K562 (cell line): Measurements from ENCODE around the gene TRIM33. TPM values are rescaled to one million over a fixed set of nuclear protein-coding genes. Genes with fewer than 3 reads are reported as not detected.

Experiments
- ATAC-seq: fragments of 200-7000 bp; cut with Tn5 transposase; 3 replicates; pipeline ENCODE4 v1.9.1; 2020; ENCODE audit warnings: moderate library complexity
- BruUV-seq: library from RNA; stranded (reverse); fragments of 400-500 nt; replicated peaks from 2 replicates; lab custom pipeline; 2021; lab: Mats Ljungman, UMichigan
- CTCF ChIA-PET: fragments of 300-600 bp; formaldehyde crosslinking; extraction: SDS; loops from one replicate; lab custom pipeline; 2021; ENCODE audit warnings: low intra/inter-chr PET ratio; lab: Yijun Ruan, JAX
- POLR2A ChIA-PET: fragments of 300-600, 350-650 bp; sonication (Branson Sonifier 250); formaldehyde crosslinking; extraction: SDS; loops from one replicate; lab custom pipeline; 2021; ENCODE audit warnings: antibody characterized with exemption, inconsistent platforms; lab: Yijun Ruan, JAX
- DNase-seq, 4 experiments: peaks; one replicate each; pipeline versions ENCODE4 v3.0.0 to v3.0.0-alpha.2; 2011 to 2018; ENCODE audit warnings: low spot score in 3 of 4, mixed read lengths in 3 of 4; ENCODE audit errors: extremely low read depth in 1 of 4
- FAIRE-seq: peaks from 2 replicates; lab custom pipeline; 2011; peaks lifted over from hg19 to GRCh38; lab: Jason Lieb, UNC
- H2AFZ ChIP-seq: 2 replicates; pipeline ENCODE4 v1.6.0; 2011; ENCODE audit warnings: low read depth, low read length, control low read depth, inconsistent platforms
- H3K27ac ChIP-seq: fragments of 200-600 bp; 3 replicates; pipeline ENCODE4 v1.8.0; 2011; ENCODE audit warnings: low read depth, mild to moderate bottlenecking, control low read depth, inconsistent platforms, low read length, moderate library complexity, mixed read lengths; ENCODE audit errors: extremely low read depth
- H3K27me3 ChIP-seq, 2 experiments: fragments of 300-600 bp in 1 of 2; 2 replicates in 1 of 2; 3 replicates in 1 of 2; pipeline versions ENCODE4 v1.6.0 to v1.8.0; 2011; ENCODE audit warnings: inconsistent platforms in 2 of 2, low read length in 2 of 2, mild to moderate bottlenecking in 1 of 2, mixed read lengths in 1 of 2, moderate library complexity in 1 of 2; ENCODE audit not compliant: control insufficient read depth in 2 of 2, insufficient read depth in 2 of 2
- H3K36me3 ChIP-seq: fragments of 300-600 bp; 3 replicates; pipeline ENCODE4 v1.8.0; 2011; ENCODE audit warnings: mild to moderate bottlenecking, low read length, inconsistent platforms; ENCODE audit not compliant: control insufficient read depth, insufficient read depth
- H3K4me1 ChIP-seq, 2 experiments: fragments of 200-600 bp in 1 of 2; replicated peaks in 1 of 2; 2 replicates in 1 of 2; 3 replicates in 1 of 2; pipeline versions ENCODE4 v1.5.1 to v1.8.0; 2011; ENCODE audit warnings: inconsistent platforms in 2 of 2, low read length in 2 of 2, mild to moderate bottlenecking in 1 of 2, mixed read lengths in 1 of 2, moderate library complexity in 1 of 2; ENCODE audit not compliant: control insufficient read depth in 2 of 2, insufficient read depth in 2 of 2
- H3K4me2 ChIP-seq: 2 replicates; pipeline ENCODE4 v1.6.1; 2011; ENCODE audit warnings: low read length, control low read depth, inconsistent platforms, mixed read lengths; ENCODE audit not compliant: insufficient read depth
- H3K4me3 ChIP-seq: fragments of 200-600 bp; sonication (generic), shearing (Covaris generic); 2 replicates; pipeline ENCODE4 v1.5.1; 2016; ENCODE audit warnings: control low read depth, inconsistent platforms
- H3K79me2 ChIP-seq: fragments of 200-600 bp; 3 replicates; pipeline ENCODE4 v1.8.0; 2011; ENCODE audit warnings: low read length, inconsistent platforms; ENCODE audit not compliant: control insufficient read depth, insufficient read depth
- H3K9ac ChIP-seq, 2 experiments: 2 replicates each; pipeline versions ENCODE4 v1.6.0 to v1.6.1; 2011; ENCODE audit warnings: low read depth in 2 of 2, low read length in 2 of 2, control low read depth in 1 of 2, inconsistent platforms in 1 of 2, mild to moderate bottlenecking in 1 of 2, mixed read lengths in 1 of 2; ENCODE audit not compliant: insufficient read depth in 1 of 2
- H3K9me1 ChIP-seq: one replicate; pipeline ENCODE4 v1.6.0; 2011; ENCODE audit warnings: inconsistent platforms, mild to moderate bottlenecking, low read length, moderate library complexity; ENCODE audit not compliant: control insufficient read depth, insufficient read depth
- H3K9me3 ChIP-seq: replicated peaks from 2 replicates; pipeline ENCODE4 v1.5.1; 2011; ENCODE audit warnings: low read depth, low read length, inconsistent platforms; ENCODE audit not compliant: control insufficient read depth, insufficient read depth
- H4K20me1 ChIP-seq: replicated peaks from 2 replicates; pipeline ENCODE4 v1.6.1; 2011; ENCODE audit warnings: low read length, inconsistent platforms, mixed read lengths; ENCODE audit not compliant: control insufficient read depth, insufficient read depth
- LEF1 ChIP-seq: fragments of 450-650 bp; IDR thresholded peaks from 2 replicates; pipeline ENCODE4 v1.6.1; 2016; ENCODE audit warnings: mild to moderate bottlenecking
- NBN ChIP-seq: fragments of 450-650 bp; IDR thresholded peaks from 2 replicates; pipeline ENCODE4 v1.6.1; 2016; ENCODE audit warnings: low read depth, mild to moderate bottlenecking
- POLR2AphosphoS5 ChIP-seq: IDR thresholded peaks from 2 replicates; pipeline ENCODE4 v1.6.1; 2011; ENCODE audit warnings: mild to moderate bottlenecking, low read depth, low read length, moderate library complexity; ENCODE audit not compliant: control insufficient read depth, insufficient read depth
- SUPT5H ChIP-seq: fragments of 450-650 bp; IDR thresholded peaks from 2 replicates; pipeline ENCODE4 v1.6.1; 2016
- ZNF165 ChIP-seq: fragments of 250-450 bp; sonication (Bioruptor Pico); IDR thresholded peaks from 2 replicates; pipeline ENCODE4 v1.4.0; 2020; ENCODE audit warnings: borderline replicate concordance
- WGBS: fragments of 100-300 bp; shearing (Covaris generic); methylation state at CpG from one replicate; pipeline ENCODE4 v1.1.6; 2016; ENCODE audit warnings: low coverage, mixed read lengths; ENCODE audit not compliant: insufficient coverage; ENCODE audit errors: missing lambda C conversion rate; 5-methylcytosine and 5-hydroxymethylcytosine counted together
- in situ Hi-C: fragments of 300-500 bp; cut with MboI; formaldehyde crosslinking; loops from 4 replicates; pipeline ENCODE4 v1.15.0; 2018; ENCODE audit warnings: inconsistent platforms, mixed read lengths
- intact Hi-C: fragments of 100-400 bp; cut with micrococcal nuclease; formaldehyde crosslinking; loops from 2 replicates; pipeline ENCODE4 v1.14.2; 2022
- polyA plus RNA-seq, 8 experiments: library from polyadenylated mRNA; depleted of rRNA in 4 of 8; stranded (reverse) in 5 of 8; unstranded in 3 of 8; fragments of >200 nt; fragmentation: Nextera tagmentation in 2 of 8; fragmentation: Illumina TruSeq in 1 of 8; extraction: Ambion mirVana in 2 of 8; extraction: Trizol in 1 of 8; gene quantifications; 2 replicates each; pipeline versions ENCODE4 v1.2.1 to v1.2.3, GENCODE V29; 2011 to 2014; ENCODE audit warnings: inconsistent platforms in 1 of 8, missing spikeins in 1 of 8
- total RNA-seq, 7 experiments: library from RNA; depleted of rRNA in 6 of 7; stranded (reverse); fragments of >200 nt in 6 of 7; fragmentation: Illumina TruSeq in 2 of 7; extraction: Trizol in 2 of 7; gene quantifications; 2 replicates each; pipeline versions ENCODE4 v1.2.1 to v1.2.3, GENCODE V29; 2011 to 2021; ENCODE audit warnings: low replicate concordance in 1 of 7
- TF ChIP-seq, protein P1 (sequence below): sonication (generic); formaldehyde crosslinking; IDR thresholded peaks from 2 replicates; pipeline ENCODE4 v1.8.1; 2023; ENCODE audit warnings: mild to moderate bottlenecking, missing genetic modification reagents
- TF ChIP-seq, protein P2 (sequence below), 3 experiments: fragments of 200-800 bp in 1 of 3; sonication (Bioruptor generic) in 1 of 3; sonication (generic) in 1 of 3; formaldehyde crosslinking in 1 of 3; IDR thresholded peaks; 2 replicates each; pipeline versions ENCODE4 v1.6.1 to v1.8.0; 2016 to 2022; ENCODE audit warnings: mild to moderate bottlenecking in 2 of 3, missing compliant biosample characterization in 2 of 3, missing genetic modification characterization in 2 of 3, missing genetic modification reagents in 1 of 3
- TF ChIP-seq, protein P3 (sequence below): IDR thresholded peaks from 2 replicates; pipeline ENCODE4 v1.6.1; 2011; ENCODE audit not compliant: insufficient read length; ENCODE audit errors: extremely low read depth
- TF ChIP-seq, protein P4 (sequence below): fragments of 450-650 bp; formaldehyde crosslinking; IDR thresholded peaks from 2 replicates; pipeline ENCODE4 v1.4.0; 2020; ENCODE audit warnings: mild to moderate bottlenecking, moderate library complexity
- TF ChIP-seq, protein P5 (sequence below): sonication (generic); formaldehyde crosslinking; IDR thresholded peaks from 2 replicates; pipeline ENCODE4 v1.8.0; 2022; ENCODE audit warnings: mild to moderate bottlenecking, missing genetic modification reagents
- TF ChIP-seq, protein P6 (sequence below): fragments of 450-650 bp; formaldehyde crosslinking; conservative IDR thresholded peaks from 2 replicates; pipeline ENCODE4 v1.4.0; 2022; ENCODE audit warnings: mild to moderate bottlenecking, missing genetic modification characterization

Gene TRIM33
- total and polyA plus RNA-seq, 9 of the 15 experiments (the other 6 are each of a cell fraction or from before 2014, with no cell fraction given) = 9.3 to 58.4 (median 40.2) TPM

DNA sequence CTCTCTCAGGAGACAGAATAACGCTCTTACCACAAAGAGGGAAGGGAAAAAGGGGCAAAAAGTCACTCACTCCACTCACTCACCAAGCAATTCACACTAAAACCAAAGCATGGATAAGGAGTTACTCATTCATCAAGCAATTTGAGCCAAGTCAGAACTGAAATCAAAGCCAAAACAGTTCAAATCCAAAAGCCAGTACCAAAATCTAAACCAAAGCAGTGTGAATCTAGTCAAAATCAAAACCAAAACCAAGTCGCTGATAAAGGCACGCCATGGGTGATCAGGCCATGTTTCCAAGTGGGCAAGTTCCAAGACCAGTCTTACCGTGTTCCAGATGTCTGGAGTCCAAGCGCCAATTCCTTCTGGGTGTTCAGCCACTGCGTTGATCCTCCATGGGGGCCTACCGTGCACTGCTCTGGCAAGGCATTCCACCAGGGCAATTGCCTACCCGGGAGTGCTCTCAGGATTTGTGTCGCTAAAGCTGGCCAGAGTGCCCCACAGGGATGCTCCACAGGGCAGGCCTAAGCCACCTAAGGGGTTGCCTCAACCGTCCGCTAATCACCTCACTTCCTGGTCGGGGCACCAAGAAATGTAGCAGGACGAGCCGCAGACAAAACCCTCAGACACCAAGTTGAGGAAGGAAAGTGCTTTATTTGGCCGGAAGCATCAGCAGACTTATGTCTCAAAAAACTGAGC is 142.3 kb downstream of the TRIM33 start (continued):
- TF ChIP-seq, protein P1, sequence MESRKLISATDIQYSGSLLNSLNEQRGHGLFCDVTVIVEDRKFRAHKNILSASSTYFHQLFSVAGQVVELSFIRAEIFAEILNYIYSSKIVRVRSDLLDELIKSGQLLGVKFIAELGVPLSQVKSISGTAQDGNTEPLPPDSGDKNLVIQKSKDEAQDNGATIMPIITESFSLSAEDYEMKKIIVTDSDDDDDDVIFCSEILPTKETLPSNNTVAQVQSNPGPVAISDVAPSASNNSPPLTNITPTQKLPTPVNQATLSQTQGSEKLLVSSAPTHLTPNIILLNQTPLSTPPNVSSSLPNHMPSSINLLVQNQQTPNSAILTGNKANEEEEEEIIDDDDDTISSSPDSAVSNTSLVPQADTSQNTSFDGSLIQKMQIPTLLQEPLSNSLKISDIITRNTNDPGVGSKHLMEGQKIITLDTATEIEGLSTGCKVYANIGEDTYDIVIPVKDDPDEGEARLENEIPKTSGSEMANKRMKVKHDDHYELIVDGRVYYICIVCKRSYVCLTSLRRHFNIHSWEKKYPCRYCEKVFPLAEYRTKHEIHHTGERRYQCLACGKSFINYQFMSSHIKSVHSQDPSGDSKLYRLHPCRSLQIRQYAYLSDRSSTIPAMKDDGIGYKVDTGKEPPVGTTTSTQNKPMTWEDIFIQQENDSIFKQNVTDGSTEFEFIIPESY = peak; percentile 58

DNA sequence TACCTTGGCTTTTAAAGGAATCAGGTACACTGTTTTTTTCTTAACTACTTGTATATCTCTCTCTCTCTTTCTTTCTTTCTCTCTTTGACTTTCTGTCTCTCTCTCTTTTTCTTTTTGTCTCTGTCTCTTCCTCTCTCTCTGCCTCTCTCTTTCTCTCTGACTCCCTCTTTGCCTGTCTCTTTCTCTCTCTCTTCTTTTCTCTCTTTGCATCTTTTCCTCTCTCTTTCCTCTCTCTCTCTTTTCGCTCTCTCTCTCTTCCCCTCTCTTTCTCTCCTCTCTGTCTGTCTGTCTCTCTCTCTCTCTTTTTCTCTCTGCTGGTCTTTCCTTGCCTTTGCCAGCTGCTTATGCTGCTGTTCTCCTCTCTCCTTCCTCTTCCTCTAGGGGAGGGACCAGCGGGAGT is 143.2 kb downstream of the TRIM33 start:
- H4K20me1 ChIP-seq = no peaks in the 10 kb centered on the region
- 0 out of 2 replicates have a peak overlapping the region, but pooled peaks have one; percentile 17 for H2AFZ ChIP-seq
- peaks cover 4 to 8% of the 10 kb centered on the region in 2 experiments; a peak in 3 of 5 replicates for H3K4me1 ChIP-seq
- H3K36me3 ChIP-seq = no peaks in the 10 kb centered on the region
- 40% methylated on average over 2 of the region's 2 CpGs for WGBS
- no peak for DNase-seq
- intact Hi-C loops (no loop called here), in situ Hi-C loops (no loop called here)
- FAIRE-seq = no peak
- no peak overlapping the region for H3K4me3 ChIP-seq
- H3K9me1 ChIP-seq = no peaks in the 10 kb centered on the region
- H3K9me3 ChIP-seq = peaks cover 11% of the 10 kb centered on the region
- H3K4me2 ChIP-seq = no peak overlapping the region
- H3K79me2 ChIP-seq = no peaks in the 10 kb centered on the region
- no peak overlapping the region for H3K27ac ChIP-seq
- ChIA-PET CTCF (no interaction called here), POLR2A (no interaction called here)
- no peak for ATAC-seq
- BruUV-seq = no TSS peak
- H3K27me3 ChIP-seq = no peaks in the 10 kb centered on the region
- no peak overlapping the region for H3K9ac ChIP-seq
- TF ChIP-seq, protein P2, sequence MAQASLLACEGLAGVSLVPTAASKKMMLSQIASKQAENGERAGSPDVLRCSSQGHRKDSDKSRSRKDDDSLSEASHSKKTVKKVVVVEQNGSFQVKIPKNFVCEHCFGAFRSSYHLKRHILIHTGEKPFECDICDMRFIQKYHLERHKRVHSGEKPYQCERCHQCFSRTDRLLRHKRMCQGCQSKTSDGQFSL (CRISPR knock-in tag; IDR thresholded peaks at IDR 0.05) = no peak
- TF ChIP-seq, protein P2 (tag; IDR thresholded peaks at IDR 0.05) = no peak
- TF ChIP-seq, protein P3, sequence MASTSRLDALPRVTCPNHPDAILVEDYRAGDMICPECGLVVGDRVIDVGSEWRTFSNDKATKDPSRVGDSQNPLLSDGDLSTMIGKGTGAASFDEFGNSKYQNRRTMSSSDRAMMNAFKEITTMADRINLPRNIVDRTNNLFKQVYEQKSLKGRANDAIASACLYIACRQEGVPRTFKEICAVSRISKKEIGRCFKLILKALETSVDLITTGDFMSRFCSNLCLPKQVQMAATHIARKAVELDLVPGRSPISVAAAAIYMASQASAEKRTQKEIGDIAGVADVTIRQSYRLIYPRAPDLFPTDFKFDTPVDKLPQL = no peak
- TF ChIP-seq, protein P4, sequence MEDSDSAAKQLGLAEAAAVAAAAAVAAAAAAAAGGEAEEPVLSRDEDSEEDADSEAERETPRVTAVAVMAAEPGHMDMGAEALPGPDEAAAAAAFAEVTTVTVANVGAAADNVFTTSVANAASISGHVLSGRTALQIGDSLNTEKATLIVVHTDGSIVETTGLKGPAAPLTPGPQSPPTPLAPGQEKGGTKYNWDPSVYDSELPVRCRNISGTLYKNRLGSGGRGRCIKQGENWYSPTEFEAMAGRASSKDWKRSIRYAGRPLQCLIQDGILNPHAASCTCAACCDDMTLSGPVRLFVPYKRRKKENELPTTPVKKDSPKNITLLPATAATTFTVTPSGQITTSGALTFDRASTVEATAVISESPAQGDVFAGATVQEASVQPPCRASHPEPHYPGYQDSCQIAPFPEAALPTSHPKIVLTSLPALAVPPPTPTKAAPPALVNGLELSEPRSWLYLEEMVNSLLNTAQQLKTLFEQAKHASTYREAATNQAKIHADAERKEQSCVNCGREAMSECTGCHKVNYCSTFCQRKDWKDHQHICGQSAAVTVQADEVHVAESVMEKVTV (CRISPR knock-in tag) = no peak
- TF ChIP-seq POLR2AphosphoS5 (no peak), NBN (no peak), ZNF165 (CRISPR knock-in tag) (no peak), LEF1 (no peak), SUPT5H (no peak)
- TF ChIP-seq, protein P5, sequence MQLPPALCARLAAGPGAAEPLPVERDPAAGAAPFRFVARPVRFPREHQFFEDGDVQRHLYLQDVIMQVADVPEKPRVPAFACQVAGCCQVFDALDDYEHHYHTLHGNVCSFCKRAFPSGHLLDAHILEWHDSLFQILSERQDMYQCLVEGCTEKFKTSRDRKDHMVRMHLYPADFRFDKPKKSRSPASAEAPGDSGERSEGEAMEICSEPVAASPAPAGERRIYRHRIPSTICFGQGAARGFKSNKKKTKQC (CRISPR knock-in tag) = no peak
- TF ChIP-seq, protein P6, sequence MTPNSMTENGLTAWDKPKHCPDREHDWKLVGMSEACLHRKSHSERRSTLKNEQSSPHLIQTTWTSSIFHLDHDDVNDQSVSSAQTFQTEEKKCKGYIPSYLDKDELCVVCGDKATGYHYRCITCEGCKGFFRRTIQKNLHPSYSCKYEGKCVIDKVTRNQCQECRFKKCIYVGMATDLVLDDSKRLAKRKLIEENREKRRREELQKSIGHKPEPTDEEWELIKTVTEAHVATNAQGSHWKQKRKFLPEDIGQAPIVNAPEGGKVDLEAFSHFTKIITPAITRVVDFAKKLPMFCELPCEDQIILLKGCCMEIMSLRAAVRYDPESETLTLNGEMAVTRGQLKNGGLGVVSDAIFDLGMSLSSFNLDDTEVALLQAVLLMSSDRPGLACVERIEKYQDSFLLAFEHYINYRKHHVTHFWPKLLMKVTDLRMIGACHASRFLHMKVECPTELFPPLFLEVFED (CRISPR knock-in tag) = peak; percentile 91; the same call in 1 of the 2 replicates
